Endothelial cell of umbilical vein (primary cell): ENCODE measurements around the gene LPAR5. TPM values are rescaled to one million over a fixed set of nuclear protein-coding genes. Genes with fewer than 3 reads are reported as not detected.
"Not testable (repeated sequence)": the region's sequence is repeated elsewhere in the genome, so short reads cannot be mapped to it uniquely, and the experiment has no call there.

Experiments used
- BruUV-seq: library from RNA; stranded (reverse); fragments of 400-500 nt; replicated peaks from 2 replicates; lab custom pipeline; 2021; lab: Mats Ljungman, UMichigan
- CTCF ChIA-PET: fragments of 300-600, 350-600 bp; sonication (Branson Sonifier 250); formaldehyde crosslinking; loops from one replicate; lab custom pipeline; 2021; ENCODE audit warnings: antibody characterized with exemption, inconsistent platforms; lab: Charles Lee
- POLR2A ChIA-PET: fragments of 300-600, 350-600 bp; sonication (Branson Sonifier 250); formaldehyde crosslinking; loops from one replicate; lab custom pipeline; 2021; ENCODE audit warnings: antibody characterized with exemption, inconsistent platforms; lab: Charles Lee
- DNase-seq: peaks from one replicate; pipeline ENCODE4 v3.0.0-alpha.2; 2011; ENCODE audit warnings: low read depth, low spot score
- FAIRE-seq: peaks from 2 replicates; lab custom pipeline; 2011; peaks lifted over from hg19 to GRCh38; lab: Jason Lieb, UNC
- H2AFZ ChIP-seq: 2 replicates; pipeline ENCODE4 v1.6.0; 2012; ENCODE audit warnings: low read depth, low read length, control low read depth, inconsistent platforms
- H3K27ac ChIP-seq: 2 replicates; pipeline ENCODE4 v1.5.1; 2011; ENCODE audit warnings: low read depth, mild to moderate bottlenecking, control low read depth, low read length, moderate library complexity; ENCODE audit not compliant: insufficient read depth
- H3K27me3 ChIP-seq, 2 experiments: 2 replicates each; pipeline versions ENCODE4 v1.6.0 to v1.6.1; 2011; ENCODE audit warnings: low read length in 2 of 2, mixed read lengths in 1 of 2; ENCODE audit not compliant: control insufficient read depth in 2 of 2, insufficient read depth in 2 of 2
- H3K36me3 ChIP-seq, 2 experiments: 2 replicates in 1 of 2; 3 replicates in 1 of 2; pipeline ENCODE4 v1.5.1; 2011; ENCODE audit warnings: low read length in 2 of 2, mild to moderate bottlenecking in 1 of 2, moderate library complexity in 1 of 2; ENCODE audit not compliant: control insufficient read depth in 2 of 2, insufficient read depth in 2 of 2; ENCODE audit errors: extremely low read depth in 1 of 2
- H3K4me1 ChIP-seq: 3 replicates; pipeline ENCODE4 v1.5.1; 2011; ENCODE audit warnings: mild to moderate bottlenecking, low read length; ENCODE audit not compliant: control insufficient read depth, insufficient read depth; ENCODE audit errors: extremely low read depth
- H3K4me2 ChIP-seq: 2 replicates; pipeline ENCODE4 v1.6.1; 2011; ENCODE audit warnings: low read length, control low read depth, mixed read lengths; ENCODE audit not compliant: insufficient read depth
- H3K4me3 ChIP-seq, 3 experiments: fragments of 200-600 bp in 1 of 3; sonication (generic), shearing (Covaris generic) in 1 of 3; replicated peaks in 1 of 3; 2 replicates each; pipeline ENCODE4 v1.5.1; 2011 to 2016; ENCODE audit warnings: control low read depth in 3 of 3, low read length in 3 of 3, mild to moderate bottlenecking in 2 of 3, inconsistent platforms in 1 of 3, low read depth in 1 of 3, moderate library complexity in 1 of 3; ENCODE audit not compliant: insufficient read depth in 1 of 3
- H3K79me2 ChIP-seq: 2 replicates; pipeline ENCODE4 v1.6.0; 2012; ENCODE audit warnings: low read length, inconsistent platforms; ENCODE audit not compliant: control insufficient read depth, insufficient read depth
- H3K9ac ChIP-seq: replicated peaks from 2 replicates; pipeline ENCODE3; 2011; ENCODE audit warnings: low read length, control low read depth; ENCODE audit not compliant: insufficient read depth; ENCODE audit errors: extremely low read depth
- H3K9me1 ChIP-seq: replicated peaks from 3 replicates; pipeline ENCODE4 v1.6.0; 2011; ENCODE audit warnings: mild to moderate bottlenecking, low read length; ENCODE audit not compliant: control insufficient read depth, insufficient read depth; ENCODE audit errors: extremely low read depth
- H3K9me3 ChIP-seq: replicated peaks from 2 replicates; pipeline ENCODE4 v1.5.1; 2012; ENCODE audit warnings: low read length, inconsistent platforms; ENCODE audit not compliant: control insufficient read depth, insufficient read depth
- H4K20me1 ChIP-seq: replicated peaks from 2 replicates; pipeline ENCODE3; 2011; ENCODE audit warnings: mild to moderate bottlenecking, low read length; ENCODE audit not compliant: control insufficient read depth, insufficient read depth; ENCODE audit errors: extremely low read depth
- CTCF ChIP-seq, 2 donors: IDR thresholded peaks; 1 replicate in 1 of 2; 2 replicates in 1 of 2; pipeline ENCODE4 v1.5.1; 2011; ENCODE audit warnings: low read length in 2 of 2, mild to moderate bottlenecking in 2 of 2, moderate library complexity in 2 of 2, control low read depth in 1 of 2, inconsistent platforms in 1 of 2, low read depth in 1 of 2; ENCODE audit not compliant: insufficient read depth in 1 of 2; ENCODE audit errors: extremely low read depth in 1 of 2
- EZH2 ChIP-seq: IDR thresholded peaks from 2 replicates; pipeline ENCODE4 v1.6.1; 2012; ENCODE audit warnings: borderline replicate concordance, low read depth, mild to moderate bottlenecking, moderate library complexity, low read length, inconsistent platforms; ENCODE audit not compliant: severe bottlenecking
- FOS ChIP-seq: IDR thresholded peaks from 2 replicates; pipeline ENCODE4 v1.6.1; 2011; ENCODE audit warnings: mild to moderate bottlenecking, low read length, moderate library complexity, borderline replicate concordance; ENCODE audit not compliant: insufficient read depth
- GATA2 ChIP-seq: IDR thresholded peaks from 2 replicates; pipeline ENCODE4 v1.7.0; 2011; ENCODE audit warnings: low read depth, mild to moderate bottlenecking, moderate library complexity, mixed read lengths, low read length; ENCODE audit not compliant: insufficient read length, insufficient read depth
- JUN ChIP-seq: IDR thresholded peaks from 2 replicates; pipeline ENCODE4 v1.6.1; 2011; ENCODE audit warnings: borderline replicate concordance, low read depth; ENCODE audit not compliant: insufficient read length, insufficient read depth
- MAX ChIP-seq: IDR thresholded peaks from 2 replicates; pipeline ENCODE4 v1.6.1; 2011; ENCODE audit not compliant: insufficient read depth, insufficient read length
- MYC ChIP-seq: IDR thresholded peaks from one replicate; pipeline ENCODE4 v1.6.1; 2011; ENCODE audit warnings: mild to moderate bottlenecking, low read depth, low read length
- POLR2A ChIP-seq: IDR thresholded peaks from 2 replicates; pipeline ENCODE4 v1.6.1; 2012; ENCODE audit warnings: low read depth, mild to moderate bottlenecking, control low read depth, low read length
- POLR2AphosphoS5 ChIP-seq: IDR thresholded peaks from 2 replicates; pipeline ENCODE4 v1.6.1; 2012; ENCODE audit warnings: low read depth, mild to moderate bottlenecking, control low read depth, low read length, moderate library complexity; ENCODE audit not compliant: insufficient read depth
- dilution Hi-C: fragments of 300-500 bp; cut with MboI; formaldehyde crosslinking; loops from one replicate; pipeline ENCODE4 v1.15.0; 2019; ENCODE audit warnings: low sequenced_read_pairs; ENCODE audit not compliant: extremely low pct_ligation_motif_present
- intact Hi-C: fragments of 100-400 bp; cut with micrococcal nuclease; formaldehyde crosslinking; loops from one replicate; pipeline ENCODE4 v1.10.0; 2022
- polyA plus RNA-seq, 4 experiments: library from polyadenylated mRNA; depleted of rRNA in 3 of 4; stranded (reverse) in 3 of 4; unstranded in 1 of 4; fragments of >200 nt; gene quantifications; 2 replicates each; pipeline versions ENCODE4 v1.2.1 to v1.2.3, GENCODE V29; 2011 to 2012; ENCODE audit warnings: missing spikeins in 1 of 4
- total RNA-seq: library from RNA; stranded (reverse); gene quantifications from 2 replicates; pipeline ENCODE4 v1.2.3, GENCODE V29; 2021

The LPAR5 gene
- total and polyA plus RNA-seq, 2 donors (not counting 3 experiments of a cell fraction or from before 2014, with no cell fraction given): 0.23 TPM; not detected in 1

GRCh38 chr12:6602526-6602925, 33.2 kb downstream of the LPAR5 start:
- no peak overlapping the region for H3K27ac ChIP-seq
- dilution Hi-C loops: no loop called here
- no peak overlapping the region for H3K4me3 ChIP-seq

GRCh38 chr12:6595673-6596072, 40.1 kb downstream of the LPAR5 start:
- H2AFZ ChIP-seq, H3K4me1 ChIP-seq, H3K79me2 ChIP-seq, H3K9me1 ChIP-seq, POLR2A ChIA-PET, H4K20me1 ChIP-seq, FAIRE-seq, DNase-seq, H3K4me2 ChIP-seq, H3K9ac ChIP-seq, H3K27me3 ChIP-seq, H3K9me3 ChIP-seq, H3K27ac ChIP-seq, intact Hi-C loops, dilution Hi-C loops, H3K4me3 ChIP-seq, BruUV-seq: not testable (repeated sequence)
- H3K36me3 ChIP-seq: peaks cover 44 to 69% of the 10 kb centered on the region in 2 experiments
- CTCF ChIA-PET: interaction anchor here (0.7 to 1.3 kb wide), 5 partner anchors 7 to 157 kb away, joined by 3 to 7 read pairs (median 3); partner anchors contain the start of gene MLF2

More at GRCh38 chr12:6602526-6602925, 33.2 kb downstream of the LPAR5 start:
- Histone ChIP-seq H3K79me2 (peaks cover 51% of the 10 kb centered on the region), H3K9me3 (no peaks in the 10 kb centered on the region), H3K4me1 (peaks cover 25% of the 10 kb centered on the region), H3K9me1 (no peaks in the 10 kb centered on the region), H3K36me3 (peaks cover 33 to 42% of the 10 kb centered on the region in 2 experiments), H4K20me1 (no peaks in the 10 kb centered on the region), H3K27me3 (no peaks in the 10 kb centered on the region), H3K9ac (no peak overlapping the region), H3K4me2 (no peak overlapping the region), H2AFZ (no peak overlapping the region)
- FAIRE-seq (no peak), DNase-seq (no peak)
- ChIA-PET CTCF (interaction anchor here (0.8 to 1.6 kb wide), 4 partner anchors 7 to 82 kb away, joined by 3 to 7 read pairs (median 3); no protein-coding TSS in a partner anchor), POLR2A (no interaction called here)
- BruUV-seq: no TSS peak
- intact Hi-C loops: no loop called here
- TF ChIP-seq MAX (no peak), MYC (no peak), POLR2AphosphoS5 (no peak), FOS (no peak), CTCF (IDR thresholded peaks at IDR 0.05; ENCODE audit: extremely low read depth in 1 of 2, insufficient read depth in 1 of 2, low read depth in 1 of 2, low read length in 2 of 2) (no peak), EZH2 (no peak), GATA2 (no peak), JUN (no peak), POLR2A (no peak)
